GM19043 (cell line): ENCODE results near the gene CREM.
"Not testable (repeated sequence)": the region's sequence is repeated elsewhere in the genome, so short reads cannot be mapped to it uniquely, and the experiment has no call there.

Source experiments
- ATAC-seq: cut with Tn5 transposase; IDR thresholded peaks from one replicate; pipeline ENCODE4 v1.9.1; 2021; ENCODE audit warnings: low read depth; ENCODE audit not compliant: unreplicated experiment

The CREM gene

GRCh38 chr10:35126530-35127288 lies at the start of gene CREM:
CREM (plus strand) TSS chr10:35126846; CDS start chr10:35137836, 10,990 bp downstream.
- peak; percentile 73 for ATAC-seq

- ATAC-seq: no peak
These were observed 47.4 kb upstream of the CREM start for GRCh38 chr10:35079265-35079664.

- no peak for ATAC-seq
These were observed 46.9 kb upstream of the CREM start for GRCh38 chr10:35079763-35080162.

GRCh38 chr10:35080261-35080660 lies 46.4 kb upstream of the CREM start:
- ATAC-seq: not testable (repeated sequence)

DNA sequence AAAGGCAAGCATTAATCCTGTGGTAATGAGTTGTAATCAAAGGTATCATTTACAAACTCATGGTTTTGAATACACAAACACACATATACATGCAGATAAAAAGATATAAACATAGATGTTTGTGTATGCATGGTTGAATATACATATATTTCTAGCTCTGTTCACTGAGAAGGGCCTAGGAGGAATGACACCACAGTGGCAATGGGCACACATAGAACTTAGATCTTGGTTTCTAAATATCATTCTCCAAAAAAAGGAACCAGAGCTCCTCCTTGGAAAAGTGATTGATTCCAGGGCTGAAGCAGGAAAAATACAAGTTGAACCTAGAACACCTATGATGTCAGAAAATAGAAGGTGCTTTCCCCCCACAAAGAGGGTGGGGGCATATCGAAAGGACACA lies 43.4 kb upstream of the CREM start:
- no peak for ATAC-seq

DNA sequence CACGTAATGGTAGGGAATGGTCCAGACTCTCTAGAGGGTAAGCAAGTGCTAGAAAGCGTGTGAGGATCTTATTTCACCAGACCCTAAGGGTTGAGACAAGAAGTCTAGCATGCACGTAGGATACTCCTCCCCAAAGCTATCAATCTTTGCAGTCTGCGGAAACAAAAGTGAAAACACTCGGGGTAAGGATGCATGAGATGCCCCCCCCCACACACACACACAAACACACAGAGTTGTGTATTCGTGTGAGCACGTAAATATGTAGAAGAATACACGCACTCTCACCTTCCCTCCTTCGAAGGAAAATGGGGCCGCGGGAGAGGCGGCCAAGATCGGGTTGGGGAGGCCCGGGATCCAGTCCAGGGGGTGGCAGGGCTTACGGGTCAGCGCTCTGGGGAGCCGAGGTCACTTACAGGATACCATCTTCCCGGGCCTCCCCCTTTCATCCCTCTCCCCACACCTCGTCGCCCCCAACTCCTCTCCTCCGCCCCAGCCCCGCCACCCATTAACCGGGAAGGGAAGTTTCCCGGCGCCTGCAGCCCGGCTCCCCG lies 37.0 kb upstream of the CREM start:
- peak; percentile 32 for ATAC-seq

GRCh38 chr10:35090162-35090954 lies 36.3 kb upstream of the CREM start, which contains the start of gene CUL2:
CUL2 (minus strand) TSS chr10:35090341; CDS start chr10:35071317, 19,024 bp downstream.
- ATAC-seq: peak; percentile 90

- ATAC-seq: no peak
These were observed 34.5 kb upstream of the CREM start for GRCh38 chr10:35091994-35092790.

GRCh38 chr10:35092851-35093250 lies 33.8 kb upstream of the CREM start:
- no peak for ATAC-seq

- ATAC-seq: no peak
These were observed 30.3 kb upstream of the CREM start for GRCh38 chr10:35096312-35096711.

DNA sequence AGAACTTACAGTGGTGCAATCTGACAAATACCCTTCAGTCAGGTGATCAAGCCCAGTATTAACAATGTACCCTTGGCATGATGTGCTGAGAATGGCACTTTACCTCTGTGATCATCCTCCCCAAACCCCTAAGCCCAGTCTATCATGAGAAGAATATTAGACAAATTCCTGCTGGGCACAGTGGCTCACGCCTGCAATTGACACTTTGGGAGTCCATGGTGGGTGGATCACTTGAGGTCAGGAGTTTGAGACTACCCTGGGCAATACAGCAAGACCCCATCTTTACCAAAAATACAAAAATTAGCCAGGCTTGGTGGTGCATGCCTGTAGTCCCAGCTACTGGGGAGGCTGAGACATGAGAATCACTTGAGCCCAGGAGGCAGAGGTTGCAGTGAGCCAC lies 29.1 kb upstream of the CREM start:
- ATAC-seq: no peak

- no peak for ATAC-seq
These were observed 22.8 kb upstream of the CREM start for GRCh38 chr10:35103882-35104281.

DNA sequence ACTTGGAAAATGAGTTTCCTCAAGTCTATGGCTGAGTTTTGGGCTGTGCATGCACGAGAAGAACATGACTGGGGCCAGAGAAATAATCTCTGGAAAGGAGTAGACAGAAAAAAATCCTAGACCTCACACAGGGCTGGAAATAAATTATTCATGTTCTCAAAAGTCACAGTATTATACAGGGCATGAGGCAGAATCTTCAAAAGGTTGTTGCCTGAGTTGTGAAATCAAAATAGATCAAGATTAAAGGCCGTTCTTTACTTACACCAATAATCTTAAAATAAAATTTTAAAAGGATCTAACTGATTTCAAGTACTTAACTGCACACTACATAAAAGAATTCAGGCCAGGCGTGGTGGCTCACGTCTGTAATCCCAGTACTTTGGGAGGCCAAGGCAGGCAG lies 14.1 kb upstream of the CREM start:
- ATAC-seq: no peak

- no peak for ATAC-seq
These were observed 7.3 kb upstream of the CREM start for GRCh38 chr10:35119378-35119777.

DNA sequence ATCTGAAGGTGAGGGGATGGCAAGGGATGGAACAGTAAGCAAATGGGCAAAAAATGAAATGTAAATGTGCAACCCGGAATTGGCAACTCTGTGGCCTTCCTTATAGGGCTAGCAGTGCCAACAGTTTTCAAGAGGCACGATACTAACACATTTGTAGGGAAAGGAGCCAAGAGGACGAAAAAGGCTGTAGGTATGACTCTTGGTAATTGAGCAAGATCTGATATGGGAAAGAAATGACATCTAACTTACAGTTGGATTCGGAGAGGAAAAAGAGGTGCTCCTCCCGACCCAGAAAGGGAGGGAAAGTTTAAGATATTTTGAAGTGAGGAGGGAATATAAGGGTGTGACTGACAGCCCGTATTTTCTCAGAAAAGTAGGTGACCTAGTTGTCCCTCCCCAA lies 2.1 kb upstream of the CREM start:
- no peak for ATAC-seq

- peak; percentile 1 for ATAC-seq
These were observed 550 bp upstream of the CREM start for GRCh38 chr10:35126062-35126529.

GRCh38 chr10:35127289-35127891 lies 744 bp downstream of the CREM start:
- ATAC-seq: no peak

- ATAC-seq: no peak
These were observed 2.6 kb downstream of the CREM start for GRCh38 chr10:35129185-35129674.

DNA sequence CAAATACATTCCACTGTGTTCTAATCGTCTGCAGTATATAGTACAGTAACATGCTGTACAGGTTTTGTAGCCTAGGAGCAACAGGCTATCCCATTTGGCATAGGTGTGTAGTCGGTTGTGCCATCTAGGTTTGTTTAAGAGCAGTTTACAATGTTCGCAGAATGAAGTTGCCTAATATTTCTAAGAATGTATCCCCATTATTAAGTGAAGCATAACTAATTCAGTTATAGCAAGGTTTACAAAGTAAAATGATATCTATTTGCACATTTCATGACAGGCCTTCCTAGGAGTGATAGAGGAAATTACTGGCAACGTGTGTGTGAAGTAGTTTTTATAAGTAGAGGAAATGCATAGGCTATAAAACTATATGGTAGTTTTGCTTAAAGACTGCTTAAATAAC lies 4.0 kb downstream of the CREM start:
- ATAC-seq: no peak

DNA sequence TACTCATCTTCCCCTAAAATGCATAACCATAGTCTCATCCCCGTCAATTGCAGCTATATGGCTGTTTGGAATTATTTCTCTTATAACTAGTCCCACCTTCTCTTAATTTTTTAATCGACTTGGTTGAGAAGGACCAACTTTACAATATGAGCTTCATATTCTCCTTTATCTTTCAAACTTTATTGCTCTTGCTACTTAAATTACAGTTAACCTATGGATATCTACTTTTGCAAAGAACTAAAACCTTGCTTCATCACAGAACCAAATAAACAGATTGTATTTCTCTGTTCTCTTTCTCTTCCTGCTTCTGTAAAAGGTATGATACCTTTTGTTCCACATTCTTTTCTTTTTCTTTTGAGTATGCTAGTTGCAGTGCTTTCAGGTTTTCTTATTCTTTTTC lies 6.1 kb downstream of the CREM start:
- no peak for ATAC-seq
